HEK293 (cell line): ENCODE measurements around the gene DYNLT1.

ENCODE experiments used
- BCL11B ChIP-seq: fragments of 450-650 bp; formaldehyde crosslinking; IDR thresholded peaks from 2 replicates; pipeline ENCODE4 v1.5.1; 2016; ENCODE audit warnings: low read depth, missing biosample characterization, missing genetic modification characterization
- CTCF ChIP-seq: fragments of 450-650 bp; formaldehyde crosslinking; IDR thresholded peaks from 2 replicates; pipeline ENCODE4 v1.5.1; 2016; ENCODE audit warnings: missing biosample characterization, missing genetic modification characterization
- HOXA7 ChIP-seq: sonication (generic); formaldehyde crosslinking; IDR thresholded peaks from 2 replicates; pipeline ENCODE4 v1.8.1; 2022; ENCODE audit warnings: missing genetic modification reagents, borderline replicate concordance
- SP3 ChIP-seq: fragments of 450-650 bp; formaldehyde crosslinking; IDR thresholded peaks from 2 replicates; pipeline ENCODE4 v1.5.1; 2016; ENCODE audit warnings: missing biosample characterization, missing genetic modification characterization
- ZBTB26 ChIP-seq: fragments of 450-650 bp; formaldehyde crosslinking; optimal IDR thresholded peaks from 2 replicates; pipeline ENCODE3; 2016; ENCODE audit warnings: missing biosample characterization, mild to moderate bottlenecking, missing genetic modification characterization
- ZNF114 ChIP-seq: fragments of 450-650 bp; formaldehyde crosslinking; IDR thresholded peaks from 2 replicates; pipeline ENCODE4 v1.5.0; 2017; ENCODE audit warnings: missing biosample characterization, missing genetic modification characterization
- ZNF560 ChIP-seq: fragments of 450-650 bp; formaldehyde crosslinking; IDR thresholded peaks from 2 replicates; pipeline ENCODE4 v1.5.1; 2017; ENCODE audit warnings: missing biosample characterization, missing genetic modification characterization, borderline replicate concordance
- ZNF610 ChIP-seq: fragments of 450-650 bp; formaldehyde crosslinking; IDR thresholded peaks from 2 replicates; pipeline ENCODE4 v1.5.1; 2016; ENCODE audit warnings: missing biosample characterization, missing genetic modification characterization, borderline replicate concordance
- TF ChIP-seq, protein P1 (sequence below): fragments of 450-650 bp; formaldehyde crosslinking; IDR thresholded peaks from 2 replicates; pipeline ENCODE4 v1.5.1; 2016; ENCODE audit warnings: missing biosample characterization, missing genetic modification characterization
- TF ChIP-seq, protein P2 (sequence below): fragments of 450-650 bp; formaldehyde crosslinking; IDR thresholded peaks from 2 replicates; pipeline ENCODE4 v1.5.1; 2016; ENCODE audit warnings: missing biosample characterization, missing genetic modification characterization

GRCh38 chr6:158596861-158597260 is 47.7 kb downstream of the DYNLT1 start:
- no peak for TF ChIP-seq ZNF560 (tag by site-specific recombination)
- TF ChIP-seq CTCF: no peak
- no peak for TF ChIP-seq SP3 (tag by site-specific recombination)
- TF ChIP-seq BCL11B (tag by site-specific recombination): no peak
- no peak for TF ChIP-seq ZNF114 (tag by site-specific recombination)
- no peak for TF ChIP-seq ZNF610 (tag by site-specific recombination)
- no peak for TF ChIP-seq ZBTB26
- TF ChIP-seq, protein P1, sequence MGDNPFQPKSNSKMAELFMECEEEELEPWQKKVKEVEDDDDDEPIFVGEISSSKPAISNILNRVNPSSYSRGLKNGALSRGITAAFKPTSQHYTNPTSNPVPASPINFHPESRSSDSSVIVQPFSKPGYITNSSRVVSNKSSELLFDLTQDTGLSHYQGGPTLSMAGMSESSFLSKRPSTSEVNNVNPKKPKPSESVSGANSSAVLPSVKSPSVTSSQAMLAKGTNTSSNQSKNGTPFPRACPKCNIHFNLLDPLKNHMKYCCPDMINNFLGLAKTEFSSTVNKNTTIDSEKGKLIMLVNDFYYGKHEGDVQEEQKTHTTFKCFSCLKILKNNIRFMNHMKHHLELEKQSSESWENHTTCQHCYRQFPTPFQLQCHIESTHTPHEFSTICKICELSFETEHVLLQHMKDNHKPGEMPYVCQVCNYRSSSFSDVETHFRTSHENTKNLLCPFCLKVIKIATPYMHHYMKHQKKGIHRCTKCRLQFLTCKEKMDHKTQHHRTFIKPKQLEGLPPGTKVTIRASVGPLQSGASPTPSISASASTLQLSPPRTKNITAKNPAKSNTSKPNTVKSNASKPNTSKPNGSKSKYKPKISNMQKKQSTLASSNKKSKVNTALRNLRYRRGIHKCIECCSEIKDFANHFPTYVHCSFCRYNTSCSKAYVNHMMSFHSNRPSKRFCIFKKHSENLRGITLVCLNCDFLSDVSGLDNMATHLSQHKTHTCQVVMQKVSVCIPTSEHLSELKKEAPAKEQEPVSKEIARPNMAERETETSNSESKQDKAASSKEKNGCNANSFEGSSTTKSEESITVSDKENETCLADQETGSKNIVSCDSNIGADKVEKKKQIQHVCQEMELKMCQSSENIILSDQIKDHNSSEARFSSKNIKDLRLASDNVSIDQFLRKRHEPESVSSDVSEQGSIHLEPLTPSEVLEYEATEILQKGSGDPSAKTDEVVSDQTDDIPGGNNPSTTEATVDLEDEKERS: no peak
- TF ChIP-seq HOXA7 (CRISPR knock-in tag): no peak
- TF ChIP-seq, protein P2, sequence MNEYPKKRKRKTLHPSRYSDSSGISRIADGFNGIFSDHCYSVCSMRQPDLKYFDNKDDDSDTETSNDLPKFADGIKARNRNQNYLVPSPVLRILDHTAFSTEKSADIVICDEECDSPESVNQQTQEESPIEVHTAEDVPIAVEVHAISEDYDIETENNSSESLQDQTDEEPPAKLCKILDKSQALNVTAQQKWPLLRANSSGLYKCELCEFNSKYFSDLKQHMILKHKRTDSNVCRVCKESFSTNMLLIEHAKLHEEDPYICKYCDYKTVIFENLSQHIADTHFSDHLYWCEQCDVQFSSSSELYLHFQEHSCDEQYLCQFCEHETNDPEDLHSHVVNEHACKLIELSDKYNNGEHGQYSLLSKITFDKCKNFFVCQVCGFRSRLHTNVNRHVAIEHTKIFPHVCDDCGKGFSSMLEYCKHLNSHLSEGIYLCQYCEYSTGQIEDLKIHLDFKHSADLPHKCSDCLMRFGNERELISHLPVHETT (tag by site-specific recombination): no peak
